NCI-H1105 (cell line): ENCODE measurements around the gene TEX13A.

Source experiments
- DNase-seq: peaks from one replicate; lab custom pipeline; 2025; lab: John Stamatoyannopoulos, UW

Gene TEX13A

DNA sequence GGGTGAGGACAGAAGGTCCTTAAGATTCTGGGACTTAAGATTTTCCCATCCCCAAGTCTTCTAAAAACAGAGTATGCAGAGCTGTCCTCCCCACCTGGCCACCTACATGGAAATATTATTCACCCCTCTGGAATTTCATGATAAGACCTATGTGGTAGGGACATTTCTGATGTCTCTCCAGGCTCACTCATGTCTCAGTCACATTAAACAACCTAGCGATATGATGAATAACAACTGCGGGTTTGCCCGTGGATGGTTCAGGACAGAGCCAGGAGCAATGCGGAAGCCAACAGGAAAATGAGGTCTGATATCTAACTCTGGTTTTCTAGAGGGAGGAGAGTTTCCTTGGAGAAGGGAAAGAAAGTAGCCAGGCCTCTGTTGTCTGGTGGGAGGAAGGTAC lies 47.4 kb downstream of the TEX13A start:
- DNase-seq: no peak
